Fibroblast of upper back skin (primary cell): ENCODE results near the gene SKOR2.
"Not testable (repeated sequence)": the region's sequence is repeated elsewhere in the genome, so short reads cannot be mapped to it uniquely, and the experiment has no call there.

Experiments
- DNase-seq: peaks from one replicate; pipeline ENCODE4 v3.0.0-alpha.2; 2013

Gene SKOR2

GRCh38 chr18:47195961-47196360, 55.5 kb downstream of the SKOR2 start:
- not testable (repeated sequence) for DNase-seq

GRCh38 chr18:47191961-47192360, 59.5 kb downstream of the SKOR2 start:
- peak; percentile 18 for DNase-seq

- no peak for DNase-seq
These were observed 63.7 kb downstream of the SKOR2 start for GRCh38 chr18:47187721-47188120.

- peak; percentile 13 for DNase-seq
These were observed 66.9 kb downstream of the SKOR2 start for GRCh38 chr18:47184419-47185050.

GRCh38 chr18:47182156-47182555, 69.3 kb downstream of the SKOR2 start:
- not testable (repeated sequence) for DNase-seq

GRCh38 chr18:47180765-47181164, 70.7 kb downstream of the SKOR2 start:
- DNase-seq, result no peak

- DNase-seq, result no peak
These were observed 71.9 kb downstream of the SKOR2 start for GRCh38 chr18:47179520-47179919.

GRCh38 chr18:47175898-47176575, 75.4 kb downstream of the SKOR2 start, which contains the start of gene IER3IP1:
Gene IER3IP1 (minus strand): TSS chr18:47176364. CDS start chr18:47176277, 87 bp downstream.
- DNase-seq, result peak; percentile 92

- DNase-seq, result no peak
These were observed 76.1 kb downstream of the SKOR2 start for GRCh38 chr18:47175283-47175897.

- DNase-seq, result no peak
These were observed 76.8 kb downstream of the SKOR2 start for GRCh38 chr18:47174545-47175116.

- DNase-seq, result no peak
These were observed 79.0 kb downstream of the SKOR2 start for GRCh38 chr18:47172476-47172875.

GRCh38 chr18:47168913-47169312, 82.5 kb downstream of the SKOR2 start:
- DNase-seq, result no peak

- no peak for DNase-seq
These were observed 83.0 kb downstream of the SKOR2 start for GRCh38 chr18:47168509-47168908.

- DNase-seq, result no peak
These were observed 85.2 kb downstream of the SKOR2 start for GRCh38 chr18:47166294-47166693.

GRCh38 chr18:47163241-47163640, 88.2 kb downstream of the SKOR2 start:
- peak; percentile 69 for DNase-seq

GRCh38 chr18:47160256-47160655, 91.2 kb downstream of the SKOR2 start:
- DNase-seq, result no peak

- peak; percentile 35 for DNase-seq
These were observed 93.1 kb downstream of the SKOR2 start for GRCh38 chr18:47158404-47158803.
